K562 (cell line): ENCODE results near the gene NR0B2. TPM values are rescaled to one million over a fixed set of nuclear protein-coding genes. Genes with fewer than 3 reads are reported as not detected.

Experiments used
- E2F3 ChIP-seq: fragments of 250-450 bp; sonication (Bioruptor Pico); IDR thresholded peaks from 2 replicates; pipeline ENCODE4 v1.4.0; 2020; ENCODE audit warnings: mild to moderate bottlenecking
- EP400 ChIP-seq: fragments of 450-650 bp; IDR thresholded peaks from 2 replicates; pipeline ENCODE4 v1.6.1; 2017; ENCODE audit warnings: antibody characterized with exemption, mild to moderate bottlenecking, moderate library complexity
- JUND ChIP-seq, 2 experiments: IDR thresholded peaks; 2 replicates in 1 of 2; 3 replicates in 1 of 2; pipeline ENCODE4 v1.6.1; 2011; ENCODE audit warnings: borderline replicate concordance in 2 of 2, low read depth in 2 of 2, low read length in 2 of 2, improper control_type of control experiment in 1 of 2, missing biosample characterization in 1 of 2, missing genetic modification characterization in 1 of 2, missing genetic modification reagents in 1 of 2
- KDM4B ChIP-seq, 2 experiments: fragments of 450-650 bp in 1 of 2; sonication (generic) in 1 of 2; IDR thresholded peaks; 2 replicates each; pipeline ENCODE4 v1.6.1; 2016 to 2017; ENCODE audit warnings: borderline replicate concordance in 2 of 2, antibody characterized with exemption in 1 of 2, low read depth in 1 of 2, mild to moderate bottlenecking in 1 of 2
- KDM5B ChIP-seq: fragments of 200-600 bp; sonication (generic); IDR thresholded peaks from 2 replicates; pipeline ENCODE4 v1.6.1; 2012; ENCODE audit warnings: low read depth, mild to moderate bottlenecking, moderate library complexity, low read length, control low read depth, inconsistent platforms; ENCODE audit not compliant: insufficient replicate concordance
- MAFK ChIP-seq: IDR thresholded peaks from 2 replicates; pipeline ENCODE4 v1.6.1; 2011; ENCODE audit warnings: low read length, improper control_type of control experiment
- MBD2 ChIP-seq: sonication (generic); IDR thresholded peaks from 2 replicates; pipeline ENCODE4 v1.6.1; 2016; ENCODE audit warnings: low read depth, borderline replicate concordance
- MTA2 ChIP-seq: fragments of 450-650 bp; IDR thresholded peaks from 2 replicates; pipeline ENCODE4 v1.6.1; 2016; ENCODE audit warnings: low read depth
- SMAD3 ChIP-seq: fragments of 450-650 bp; formaldehyde crosslinking; conservative IDR thresholded peaks from 2 replicates; pipeline ENCODE4 v1.4.0; 2020; ENCODE audit warnings: mild to moderate bottlenecking
- SMAD4 ChIP-seq: fragments of 250-450 bp; sonication (Bioruptor Pico); conservative IDR thresholded peaks from 2 replicates; pipeline ENCODE4 v1.8.0; 2021; ENCODE audit warnings: inconsistent platforms, mild to moderate bottlenecking, moderate library complexity
- SMARCB1 ChIP-seq: IDR thresholded peaks from 2 replicates; pipeline ENCODE4 v1.6.1; 2011; ENCODE audit warnings: improper control_type of control experiment, low read depth; ENCODE audit not compliant: insufficient read length
- ZNF184 ChIP-seq: sonication (generic); formaldehyde crosslinking; IDR thresholded peaks from 2 replicates; pipeline ENCODE4 v1.5.0; 2020; ENCODE audit warnings: missing genetic modification reagents
- ZNF24 ChIP-seq: fragments of 450-650 bp; IDR thresholded peaks from 2 replicates; pipeline ENCODE4 v1.6.1; 2016
- ZNF584 ChIP-seq: fragments of 200-800 bp; sonication (Bioruptor generic); IDR thresholded peaks from 2 replicates; pipeline ENCODE4 v1.6.1; 2016; ENCODE audit warnings: low read depth, mild to moderate bottlenecking, missing genetic modification characterization, missing compliant biosample characterization
- ZNF696 ChIP-seq: fragments of 250-450 bp; sonication (Bioruptor Pico); conservative IDR thresholded peaks from 2 replicates; pipeline ENCODE4 v1.4.0; 2020; ENCODE audit warnings: mild to moderate bottlenecking, moderate library complexity
- polyA plus RNA-seq, 8 experiments: library from polyadenylated mRNA; depleted of rRNA in 4 of 8; stranded (reverse) in 5 of 8; unstranded in 3 of 8; fragments of >200 nt; fragmentation: Nextera tagmentation in 2 of 8; fragmentation: Illumina TruSeq in 1 of 8; extraction: Ambion mirVana in 2 of 8; extraction: Trizol in 1 of 8; gene quantifications; 2 replicates each; pipeline versions ENCODE4 v1.2.1 to v1.2.3, GENCODE V29; 2011 to 2014; ENCODE audit warnings: inconsistent platforms in 1 of 8, missing spikeins in 1 of 8
- total RNA-seq, 7 experiments: library from RNA; depleted of rRNA in 6 of 7; stranded (reverse); fragments of >200 nt in 6 of 7; fragmentation: Illumina TruSeq in 2 of 7; extraction: Trizol in 2 of 7; gene quantifications; 2 replicates each; pipeline versions ENCODE4 v1.2.1 to v1.2.3, GENCODE V29; 2011 to 2021; ENCODE audit warnings: low replicate concordance in 1 of 7
- TF ChIP-seq, protein P1 (sequence below): sonication (generic); formaldehyde crosslinking; IDR thresholded peaks from 2 replicates; pipeline ENCODE4 v1.8.0; 2022; ENCODE audit warnings: mild to moderate bottlenecking, missing genetic modification reagents
- TF ChIP-seq, protein P2 (sequence below), 3 experiments: fragments of 200-800 bp in 1 of 3; sonication (Bioruptor generic) in 1 of 3; sonication (generic) in 1 of 3; formaldehyde crosslinking in 1 of 3; IDR thresholded peaks; 2 replicates each; pipeline versions ENCODE4 v1.6.1 to v1.8.0; 2016 to 2022; ENCODE audit warnings: mild to moderate bottlenecking in 2 of 3, missing compliant biosample characterization in 2 of 3, missing genetic modification characterization in 2 of 3, missing genetic modification reagents in 1 of 3
- TF ChIP-seq, protein P3 (sequence below): fragments of 450-650 bp; IDR thresholded peaks from one replicate; pipeline ENCODE4 v1.6.1; 2018; ENCODE audit warnings: mild to moderate bottlenecking, moderate library complexity; ENCODE audit not compliant: partially characterized antibody
- TF ChIP-seq, protein P4 (sequence below): sonication (generic); formaldehyde crosslinking; IDR thresholded peaks from 2 replicates; pipeline ENCODE4 v1.8.0; 2022; ENCODE audit warnings: mild to moderate bottlenecking, missing genetic modification reagents
- TF ChIP-seq, protein P5 (sequence below): fragments of 250-450 bp; sonication (Bioruptor Pico); IDR thresholded peaks from 2 replicates; pipeline ENCODE4 v1.8.0; 2022; ENCODE audit warnings: moderate library complexity, mild to moderate bottlenecking, inconsistent platforms
- TF ChIP-seq, protein P6 (sequence below): sonication (generic); formaldehyde crosslinking; IDR thresholded peaks from 2 replicates; pipeline ENCODE4 v1.8.0; 2023; ENCODE audit warnings: mild to moderate bottlenecking, missing genetic modification reagents

The NR0B2 gene
- total and polyA plus RNA-seq, 9 of the 15 experiments (the other 6 are each of a cell fraction or from before 2014, with no cell fraction given), result not detected

DNA sequence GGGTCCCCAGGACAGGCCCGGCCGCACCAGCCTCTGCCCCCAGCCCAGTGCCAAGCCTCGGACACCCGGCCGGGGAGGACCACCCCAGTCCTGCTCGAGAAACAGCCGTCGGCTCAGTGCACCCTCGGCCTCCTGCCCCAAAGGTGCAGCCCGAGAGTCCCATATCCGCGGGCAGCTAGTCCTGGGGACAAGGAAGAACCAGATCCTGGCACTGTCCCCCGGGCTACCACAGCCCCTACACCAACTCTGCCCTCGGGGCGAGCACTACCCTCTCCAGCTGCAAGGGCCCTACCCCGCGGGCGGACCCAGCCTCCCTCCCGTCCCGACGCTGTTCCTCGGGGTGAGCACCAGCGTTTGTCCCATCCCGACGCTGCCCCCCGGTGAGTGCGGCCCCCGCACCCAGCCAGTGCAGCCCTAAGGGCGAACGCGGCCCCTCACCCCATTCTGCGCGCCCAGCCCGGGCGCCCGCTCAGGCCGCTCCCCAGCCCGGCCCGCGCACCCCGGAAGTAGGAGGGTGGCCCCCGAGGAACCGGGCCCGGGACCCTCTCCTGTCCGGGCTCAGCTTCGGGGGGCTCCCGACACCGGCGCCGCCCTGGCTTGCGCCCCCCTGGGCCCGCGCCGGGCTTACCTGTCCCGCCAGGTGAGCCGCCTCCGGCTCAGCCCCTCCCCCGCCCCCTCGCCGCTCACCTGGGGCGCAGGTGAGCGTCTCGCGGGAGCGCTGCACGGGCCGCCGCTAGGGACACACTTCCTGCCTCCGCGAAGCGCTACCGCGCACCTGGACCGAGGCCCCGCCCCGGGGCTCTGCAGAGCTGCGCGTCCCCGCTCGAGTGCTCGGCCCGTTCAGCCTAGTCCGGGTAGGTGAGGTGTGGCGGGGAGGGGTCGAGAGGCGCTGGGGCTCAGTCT, 46.2 kb upstream of the NR0B2 start, which contains the start of gene KDF1 (continued):
- TF ChIP-seq, protein P1, sequence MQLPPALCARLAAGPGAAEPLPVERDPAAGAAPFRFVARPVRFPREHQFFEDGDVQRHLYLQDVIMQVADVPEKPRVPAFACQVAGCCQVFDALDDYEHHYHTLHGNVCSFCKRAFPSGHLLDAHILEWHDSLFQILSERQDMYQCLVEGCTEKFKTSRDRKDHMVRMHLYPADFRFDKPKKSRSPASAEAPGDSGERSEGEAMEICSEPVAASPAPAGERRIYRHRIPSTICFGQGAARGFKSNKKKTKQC, result peak; percentile 72
- TF ChIP-seq KDM4B (IDR thresholded peaks at IDR 0.05; ENCODE audit: borderline replicate concordance in 2 of 2, low read depth in 1 of 2), result no peak
- TF ChIP-seq, protein P2, sequence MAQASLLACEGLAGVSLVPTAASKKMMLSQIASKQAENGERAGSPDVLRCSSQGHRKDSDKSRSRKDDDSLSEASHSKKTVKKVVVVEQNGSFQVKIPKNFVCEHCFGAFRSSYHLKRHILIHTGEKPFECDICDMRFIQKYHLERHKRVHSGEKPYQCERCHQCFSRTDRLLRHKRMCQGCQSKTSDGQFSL (CRISPR knock-in tag; IDR thresholded peaks at IDR 0.05), result 0 out of 2 replicates have a peak, but pooled peaks have one; percentile 48
- TF ChIP-seq, protein P2 (tag; IDR thresholded peaks at IDR 0.05), result no peak
- no peak for TF ChIP-seq MBD2
- no peak for TF ChIP-seq MAFK
- TF ChIP-seq, protein P3, sequence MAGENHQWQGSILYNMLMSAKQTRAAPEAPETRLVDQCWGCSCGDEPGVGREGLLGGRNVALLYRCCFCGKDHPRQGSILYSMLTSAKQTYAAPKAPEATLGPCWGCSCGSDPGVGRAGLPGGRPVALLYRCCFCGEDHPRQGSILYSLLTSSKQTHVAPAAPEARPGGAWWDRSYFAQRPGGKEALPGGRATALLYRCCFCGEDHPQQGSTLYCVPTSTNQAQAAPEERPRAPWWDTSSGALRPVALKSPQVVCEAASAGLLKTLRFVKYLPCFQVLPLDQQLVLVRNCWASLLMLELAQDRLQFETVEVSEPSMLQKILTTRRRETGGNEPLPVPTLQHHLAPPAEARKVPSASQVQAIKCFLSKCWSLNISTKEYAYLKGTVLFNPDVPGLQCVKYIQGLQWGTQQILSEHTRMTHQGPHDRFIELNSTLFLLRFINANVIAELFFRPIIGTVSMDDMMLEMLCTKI, result no peak
- TF ChIP-seq MTA2, result no peak
- TF ChIP-seq, protein P4, sequence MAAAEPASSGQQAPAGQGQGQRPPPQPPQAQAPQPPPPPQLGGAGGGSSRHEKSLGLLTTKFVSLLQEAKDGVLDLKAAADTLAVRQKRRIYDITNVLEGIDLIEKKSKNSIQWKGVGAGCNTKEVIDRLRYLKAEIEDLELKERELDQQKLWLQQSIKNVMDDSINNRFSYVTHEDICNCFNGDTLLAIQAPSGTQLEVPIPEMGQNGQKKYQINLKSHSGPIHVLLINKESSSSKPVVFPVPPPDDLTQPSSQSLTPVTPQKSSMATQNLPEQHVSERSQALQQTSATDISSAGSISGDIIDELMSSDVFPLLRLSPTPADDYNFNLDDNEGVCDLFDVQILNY (CRISPR knock-in tag), result no peak
- TF ChIP-seq KDM5B, result peak; percentile 79
- no peak for TF ChIP-seq ZNF184 (CRISPR knock-in tag)
- TF ChIP-seq E2F3, result no peak
- no peak for TF ChIP-seq ZNF696 (CRISPR knock-in tag)
- no peak for TF ChIP-seq ZNF24
- TF ChIP-seq, protein P5, sequence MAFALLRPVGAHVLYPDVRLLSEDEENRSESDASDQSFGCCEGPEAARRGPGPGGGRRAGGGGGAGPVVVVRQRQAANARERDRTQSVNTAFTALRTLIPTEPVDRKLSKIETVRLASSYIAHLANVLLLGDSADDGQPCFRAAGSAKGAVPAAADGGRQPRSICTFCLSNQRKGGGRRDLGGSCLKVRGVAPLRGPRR (CRISPR knock-in tag), result no peak
- TF ChIP-seq, protein P6, sequence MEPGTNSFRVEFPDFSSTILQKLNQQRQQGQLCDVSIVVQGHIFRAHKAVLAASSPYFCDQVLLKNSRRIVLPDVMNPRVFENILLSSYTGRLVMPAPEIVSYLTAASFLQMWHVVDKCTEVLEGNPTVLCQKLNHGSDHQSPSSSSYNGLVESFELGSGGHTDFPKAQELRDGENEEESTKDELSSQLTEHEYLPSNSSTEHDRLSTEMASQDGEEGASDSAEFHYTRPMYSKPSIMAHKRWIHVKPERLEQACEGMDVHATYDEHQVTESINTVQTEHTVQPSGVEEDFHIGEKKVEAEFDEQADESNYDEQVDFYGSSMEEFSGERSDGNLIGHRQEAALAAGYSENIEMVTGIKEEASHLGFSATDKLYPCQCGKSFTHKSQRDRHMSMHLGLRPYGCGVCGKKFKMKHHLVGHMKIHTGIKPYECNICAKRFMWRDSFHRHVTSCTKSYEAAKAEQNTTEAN (CRISPR knock-in tag), result no peak
- TF ChIP-seq SMAD3 (CRISPR knock-in tag), result no peak
- no peak for TF ChIP-seq SMARCB1
- no peak for TF ChIP-seq SMAD4 (CRISPR knock-in tag)
- no peak for TF ChIP-seq EP400
- no peak for TF ChIP-seq ZNF584
- no peak for TF ChIP-seq JUND (IDR thresholded peaks at IDR 0.05; ENCODE audit: borderline replicate concordance, low read depth, low read length)
- no peak; the same call in 2 of the 3 replicates for TF ChIP-seq JUND (tag; IDR thresholded peaks at IDR 0.05; ENCODE audit: borderline replicate concordance, low read depth, low read length)
